Activated naive CD8-positive, alpha-beta T cell treated with anti-CD3 and anti-CD28 coated beads, Interleukin-2, amount 50 U/mL, for 24 hours (primary cell): Measurements from ENCODE around the gene COG7.

Source experiments
- ATAC-seq: fragments of 150-1000 bp; cut with Tn5 transposase; one replicate; pipeline ENCODE4 v1.10.0; 2021
- DNase-seq: peaks from one replicate; pipeline ENCODE4 v3.0.0; 2021
- H3K27ac Mint-ChIP-seq: one replicate; pipeline ENCODE4 v1.8.0; 2021; ENCODE audit warnings: mild to moderate bottlenecking, mixed read lengths
- H3K27me3 Mint-ChIP-seq: one replicate; pipeline ENCODE4 v1.8.0; 2021; ENCODE audit warnings: mixed read lengths
- H3K36me3 Mint-ChIP-seq: one replicate; pipeline ENCODE4 v1.8.0; 2021; ENCODE audit warnings: low read depth, mixed read lengths
- H3K4me1 Mint-ChIP-seq: one replicate; pipeline ENCODE4 v1.8.0; 2021; ENCODE audit warnings: mixed read lengths
- H3K4me3 Mint-ChIP-seq: one replicate; pipeline ENCODE4 v1.8.0; 2021; ENCODE audit warnings: mild to moderate bottlenecking, moderate library complexity, mixed read lengths
- H3K9me3 Mint-ChIP-seq: one replicate; pipeline ENCODE4 v1.8.0; 2021; ENCODE audit warnings: mixed read lengths

The COG7 gene

GRCh38 chr16:23452572-23453337 is at the start of gene COG7:
Gene COG7 (minus strand): TSS chr16:23453189. CDS start chr16:23452994, 195 bp downstream.
- DNase-seq (peak; percentile 90), ATAC-seq (peak; percentile 90)
- peak within 1 kb of the TSS; percentile 96 for H3K4me3 Mint-ChIP-seq
- H3K9me3 Mint-ChIP-seq, result no peaks in the 10 kb centered on the region
- H3K36me3 Mint-ChIP-seq, result no peaks in the 10 kb centered on the region
- H3K27ac Mint-ChIP-seq, result peak within 1 kb of the TSS; percentile 91
- no peaks in the 10 kb centered on the region for H3K27me3 Mint-ChIP-seq
- H3K4me1 Mint-ChIP-seq, result peaks cover 31% of the 10 kb centered on the region

- H3K27me3 Mint-ChIP-seq, result no peaks in the 10 kb centered on the region
- H3K36me3 Mint-ChIP-seq, result peaks cover 14% of the 10 kb centered on the region
- H3K9me3 Mint-ChIP-seq, result no peaks in the 10 kb centered on the region
- DNase-seq (no peak), ATAC-seq (no peak)
- peaks cover 60% of the 10 kb centered on the region for H3K4me1 Mint-ChIP-seq
- no peak overlapping the region for H3K4me3 Mint-ChIP-seq
- H3K27ac Mint-ChIP-seq, result no peak overlapping the region
Measured at GRCh38 chr16:23502466-23502865, 49.5 kb upstream of the COG7 start.

GRCh38 chr16:23501291-23501690 is 48.3 kb upstream of the COG7 start:
- ATAC-seq (no peak), DNase-seq (no peak)
- Mint-ChIP-seq H3K9me3 (no peaks in the 10 kb centered on the region), H3K27me3 (no peaks in the 10 kb centered on the region), H3K4me3 (no peak overlapping the region), H3K27ac (no peak overlapping the region), H3K4me1 (peaks cover 56% of the 10 kb centered on the region), H3K36me3 (peaks cover 15% of the 10 kb centered on the region)

- Mint-ChIP-seq H3K27ac (no peak overlapping the region), H3K4me3 (no peak overlapping the region), H3K36me3 (peaks cover 12% of the 10 kb centered on the region), H3K27me3 (no peaks in the 10 kb centered on the region), H3K4me1 (peaks cover 52% of the 10 kb centered on the region), H3K9me3 (no peaks in the 10 kb centered on the region)
- DNase-seq (no peak), ATAC-seq (no peak)
Measured at GRCh38 chr16:23500862-23501225, 47.9 kb upstream of the COG7 start.

GRCh38 chr16:23500212-23500861 is 47.3 kb upstream of the COG7 start:
- H3K4me1 Mint-ChIP-seq, result peaks cover 48% of the 10 kb centered on the region
- H3K36me3 Mint-ChIP-seq, result peaks cover 15% of the 10 kb centered on the region
- DNase-seq, result no peak
- no peak for ATAC-seq
- no peak overlapping the region for H3K4me3 Mint-ChIP-seq
- H3K27me3 Mint-ChIP-seq, result no peaks in the 10 kb centered on the region
- H3K27ac Mint-ChIP-seq, result no peak overlapping the region
- no peaks in the 10 kb centered on the region for H3K9me3 Mint-ChIP-seq

GRCh38 chr16:23499801-23500200 is 46.8 kb upstream of the COG7 start:
- H3K9me3 Mint-ChIP-seq, result no peaks in the 10 kb centered on the region
- no peak overlapping the region for H3K4me3 Mint-ChIP-seq
- no peak for ATAC-seq
- H3K36me3 Mint-ChIP-seq, result peaks cover 13% of the 10 kb centered on the region
- no peaks in the 10 kb centered on the region for H3K27me3 Mint-ChIP-seq
- no peak overlapping the region for H3K27ac Mint-ChIP-seq
- DNase-seq, result no peak
- peaks cover 42% of the 10 kb centered on the region for H3K4me1 Mint-ChIP-seq

GRCh38 chr16:23498863-23499262 is 45.9 kb upstream of the COG7 start:
- Mint-ChIP-seq H3K36me3 (peaks cover 14% of the 10 kb centered on the region), H3K4me1 (peaks cover 33% of the 10 kb centered on the region), H3K27me3 (no peaks in the 10 kb centered on the region), H3K27ac (no peak overlapping the region), H3K9me3 (no peaks in the 10 kb centered on the region), H3K4me3 (no peak overlapping the region)
- no peak for ATAC-seq
- DNase-seq, result no peak

- DNase-seq (no peak), ATAC-seq (no peak)
- Mint-ChIP-seq H3K27ac (no peak overlapping the region), H3K4me1 (peaks cover 22% of the 10 kb centered on the region), H3K9me3 (no peaks in the 10 kb centered on the region), H3K36me3 (peaks cover 14% of the 10 kb centered on the region), H3K27me3 (no peaks in the 10 kb centered on the region), H3K4me3 (no peak overlapping the region)
Measured at GRCh38 chr16:23497543-23497868, 44.5 kb upstream of the COG7 start.

GRCh38 chr16:23496821-23497542 is 44.0 kb upstream of the COG7 start:
- DNase-seq (no peak), ATAC-seq (no peak)
- H3K36me3 Mint-ChIP-seq, result peaks cover 12% of the 10 kb centered on the region
- no peak overlapping the region for H3K4me3 Mint-ChIP-seq
- no peaks in the 10 kb centered on the region for H3K9me3 Mint-ChIP-seq
- H3K4me1 Mint-ChIP-seq, result peaks cover 16% of the 10 kb centered on the region
- no peak overlapping the region for H3K27ac Mint-ChIP-seq
- no peaks in the 10 kb centered on the region for H3K27me3 Mint-ChIP-seq

- H3K9me3 Mint-ChIP-seq, result no peaks in the 10 kb centered on the region
- H3K27ac Mint-ChIP-seq, result no peak overlapping the region
- DNase-seq (no peak), ATAC-seq (no peak)
- peaks cover 22% of the 10 kb centered on the region for H3K36me3 Mint-ChIP-seq
- no peak overlapping the region for H3K4me3 Mint-ChIP-seq
- peaks cover 15% of the 10 kb centered on the region for H3K4me1 Mint-ChIP-seq
- H3K27me3 Mint-ChIP-seq, result no peaks in the 10 kb centered on the region
Measured at GRCh38 chr16:23495671-23496070, 42.7 kb upstream of the COG7 start.

GRCh38 chr16:23494188-23494587 is 41.2 kb upstream of the COG7 start:
- Mint-ChIP-seq H3K36me3 (peaks cover 32% of the 10 kb centered on the region), H3K4me1 (peaks cover 11% of the 10 kb centered on the region), H3K9me3 (no peaks in the 10 kb centered on the region), H3K4me3 (no peak overlapping the region), H3K27ac (no peak overlapping the region), H3K27me3 (no peaks in the 10 kb centered on the region)
- ATAC-seq, result no peak
- no peak for DNase-seq

- no peak for ATAC-seq
- peaks cover 29% of the 10 kb centered on the region for H3K36me3 Mint-ChIP-seq
- DNase-seq, result no peak
Measured at GRCh38 chr16:23491490-23492391, 38.8 kb upstream of the COG7 start.

GRCh38 chr16:23486480-23486879 is 33.5 kb upstream of the COG7 start:
- Mint-ChIP-seq H3K36me3 (peaks cover 45% of the 10 kb centered on the region), H3K27ac (no peak overlapping the region), H3K4me3 (no peak overlapping the region), H3K27me3 (no peaks in the 10 kb centered on the region), H3K4me1 (peaks cover 5% of the 10 kb centered on the region), H3K9me3 (no peaks in the 10 kb centered on the region)
- ATAC-seq (no peak), DNase-seq (no peak)

More at GRCh38 chr16:23491490-23492391, 38.8 kb upstream of the COG7 start:
- H3K4me3 Mint-ChIP-seq, result no peak overlapping the region
- no peak overlapping the region for H3K27ac Mint-ChIP-seq
- no peaks in the 10 kb centered on the region for H3K27me3 Mint-ChIP-seq
- H3K4me1 Mint-ChIP-seq, result no peaks in the 10 kb centered on the region
- H3K9me3 Mint-ChIP-seq, result no peaks in the 10 kb centered on the region

GRCh38 chr16:23485841-23486240 is 32.9 kb upstream of the COG7 start:
- H3K9me3 Mint-ChIP-seq, result no peaks in the 10 kb centered on the region
- H3K4me3 Mint-ChIP-seq, result no peak overlapping the region
- no peaks in the 10 kb centered on the region for H3K27me3 Mint-ChIP-seq
- H3K27ac Mint-ChIP-seq, result no peak overlapping the region
- DNase-seq, result no peak
- H3K4me1 Mint-ChIP-seq, result peaks cover 5% of the 10 kb centered on the region
- peaks cover 42% of the 10 kb centered on the region for H3K36me3 Mint-ChIP-seq
- no peak for ATAC-seq
